CD8-positive, alpha-beta memory T cell (primary cell): ENCODE results near the gene CALB2. TPM values are rescaled to one million over a fixed set of nuclear protein-coding genes. Genes with fewer than 3 reads are reported as not detected.

Experiments
- CTCF ChIA-PET: fragments of 350-600 bp; sonication (Branson Sonifier 250); formaldehyde crosslinking; loops from one replicate; lab custom pipeline; 2021; ENCODE audit warnings: antibody characterized with exemption; lab: Charles Lee
- POLR2A ChIA-PET: fragments of 350-600 bp; sonication (Branson Sonifier 250); formaldehyde crosslinking; loops from one replicate; lab custom pipeline; 2021; ENCODE audit warnings: antibody characterized with exemption; lab: Charles Lee
- DNase-seq, 5 donors: peaks; one replicate each; pipeline versions ENCODE4 v3.0.0 to v3.0.0-alpha.2; 2020 to 2022; ENCODE audit warnings: mixed read lengths in 1 of 5
- H3K27ac ChIP-seq: one replicate; pipeline ENCODE4 v1.7.0; 2013; ENCODE audit warnings: low read depth, mild to moderate bottlenecking, low read length, moderate library complexity
- H3K27me3 ChIP-seq: 2 replicates; pipeline ENCODE4 v1.7.0; 2013; ENCODE audit warnings: low read length, mild to moderate bottlenecking; ENCODE audit not compliant: insufficient read depth, poor library complexity, severe bottlenecking
- H3K36me3 ChIP-seq: 2 replicates; pipeline ENCODE4 v1.7.0; 2013; ENCODE audit warnings: mild to moderate bottlenecking, low read length, moderate library complexity; ENCODE audit not compliant: insufficient read depth
- H3K4me1 ChIP-seq: 2 replicates; pipeline ENCODE4 v1.7.0; 2013; ENCODE audit warnings: mild to moderate bottlenecking, low read length, moderate library complexity; ENCODE audit not compliant: insufficient read depth
- H3K4me3 ChIP-seq: 2 replicates; pipeline ENCODE4 v1.7.0; 2013; ENCODE audit warnings: mild to moderate bottlenecking, low read length
- H3K9me3 ChIP-seq: 2 replicates; pipeline ENCODE4 v1.7.0; 2013; ENCODE audit warnings: mild to moderate bottlenecking, low read length
- H3K27ac Mint-ChIP-seq, 8 donors: one replicate each; pipeline ENCODE4 v1.8.0; 2020 to 2021; ENCODE audit warnings: mixed read lengths in 8 of 8, mild to moderate bottlenecking in 6 of 8, inconsistent platforms in 3 of 8, moderate library complexity in 3 of 8
- H3K27me3 Mint-ChIP-seq, 2 donors: one replicate each; pipeline ENCODE4 v1.8.0; 2020 to 2021; ENCODE audit warnings: mixed read lengths in 2 of 2, mild to moderate bottlenecking in 1 of 2, moderate library complexity in 1 of 2
- H3K36me3 Mint-ChIP-seq, 3 donors: one replicate each; pipeline ENCODE4 v1.8.0; 2020 to 2021; ENCODE audit warnings: mixed read lengths in 3 of 3, inconsistent platforms in 1 of 3, mild to moderate bottlenecking in 1 of 3
- H3K4me1 Mint-ChIP-seq, 3 donors: one replicate each; pipeline ENCODE4 v1.8.0; 2020 to 2021; ENCODE audit warnings: mixed read lengths in 3 of 3, inconsistent platforms in 1 of 3, mild to moderate bottlenecking in 1 of 3
- H3K4me3 Mint-ChIP-seq, 7 donors: one replicate each; pipeline ENCODE4 v1.8.0; 2020 to 2021; ENCODE audit warnings: mixed read lengths in 7 of 7, mild to moderate bottlenecking in 6 of 7, moderate library complexity in 4 of 7, inconsistent platforms in 2 of 7
- H3K9me3 Mint-ChIP-seq, 5 donors: one replicate each; pipeline ENCODE4 v1.8.0; 2020 to 2022; ENCODE audit warnings: mixed read lengths in 5 of 5, mild to moderate bottlenecking in 3 of 5, moderate library complexity in 2 of 5, inconsistent platforms in 1 of 5
- polyA plus RNA-seq: library from polyadenylated mRNA; unstranded; fragments of 300-500 nt; fragmentation: Illumina TruSeq; gene quantifications from one replicate; pipeline ENCODE4 v1.2.3, GENCODE V29; 2021
- total RNA-seq, 2 experiments: library from RNA; stranded (reverse); gene quantifications; one replicate each; pipeline ENCODE4 v1.2.3, GENCODE V29; 2021

The CALB2 gene
- total and polyA plus RNA-seq, 3 experiments from 2014 or later = not detected

DNA sequence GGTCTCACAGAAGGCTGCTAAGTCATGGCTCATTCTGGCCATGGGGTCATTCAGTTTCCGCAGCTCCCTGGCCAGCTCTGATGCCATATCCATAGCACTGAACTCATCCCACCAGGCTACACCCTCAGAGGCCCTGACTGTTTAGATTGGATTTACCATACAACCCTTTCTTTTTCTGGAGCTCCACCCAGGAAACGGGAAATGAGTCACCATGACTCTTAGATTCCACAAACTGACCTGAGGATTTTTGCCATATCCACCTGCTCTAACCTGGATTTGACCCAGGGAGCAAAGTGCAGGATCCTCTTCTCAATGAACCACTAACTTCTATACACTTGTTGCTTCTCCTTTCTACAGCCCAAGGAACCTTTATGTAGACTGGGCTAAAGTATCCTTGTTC lies 20.3 kb upstream of the CALB2 start:
- Histone ChIP-seq H3K4me1 (no peaks in the 10 kb centered on the region), H3K4me3 (no peak overlapping the region), H3K9me3 (no peaks in the 10 kb centered on the region), H3K27me3 (no peaks in the 10 kb centered on the region), H3K27ac (no peak overlapping the region), H3K36me3 (no peaks in the 10 kb centered on the region)
- Mint-ChIP-seq H3K27me3 (peaks cover 12 to 46% of the 10 kb centered on the region in 2 donors), H3K4me1 (no peaks in the 10 kb centered on the region), H3K36me3 (no peaks in the 10 kb centered on the region), H3K27ac (no peak overlapping the region), H3K9me3 (peaks cover 0 to 2% (median 0%) of the 10 kb centered on the region in 5 donors), H3K4me3 (no peak overlapping the region)
- POLR2A ChIA-PET = no interaction called here
- DNase-seq = no peak
- CTCF ChIA-PET = no interaction called here

DNA sequence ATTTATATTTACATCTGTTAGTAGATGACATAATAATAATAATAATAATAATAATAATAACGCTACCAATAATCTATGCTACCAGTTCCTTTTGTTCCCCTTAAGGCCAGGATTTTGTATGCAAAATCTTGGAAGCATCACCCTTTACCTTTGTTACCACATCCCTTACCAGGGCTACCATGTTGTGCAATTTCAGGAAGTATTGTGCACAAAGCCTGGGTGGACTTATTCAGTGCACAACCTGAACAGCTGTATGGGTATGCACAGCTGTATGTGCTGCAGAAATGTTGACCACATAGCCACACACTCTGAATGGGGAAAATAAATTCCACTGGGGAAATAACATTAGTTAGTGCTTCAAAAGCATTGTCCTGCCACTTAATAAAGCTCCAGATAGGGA lies 19.9 kb upstream of the CALB2 start:
- Mint-ChIP-seq H3K27me3 (peaks cover 12 to 50% of the 10 kb centered on the region in 2 donors), H3K4me3 (no peak overlapping the region), H3K9me3 (peaks cover 0 to 2% (median 0%) of the 10 kb centered on the region in 5 donors), H3K4me1 (no peaks in the 10 kb centered on the region), H3K36me3 (no peaks in the 10 kb centered on the region), H3K27ac (no peak overlapping the region)
- H3K27ac ChIP-seq = no peak overlapping the region
- H3K36me3 ChIP-seq = no peaks in the 10 kb centered on the region
- ChIA-PET CTCF (no interaction called here), POLR2A (no interaction called here)
- no peaks in the 10 kb centered on the region for H3K9me3 ChIP-seq
- DNase-seq = no peak
- no peaks in the 10 kb centered on the region for H3K4me1 ChIP-seq
- no peak overlapping the region for H3K4me3 ChIP-seq
- H3K27me3 ChIP-seq = no peaks in the 10 kb centered on the region

DNA sequence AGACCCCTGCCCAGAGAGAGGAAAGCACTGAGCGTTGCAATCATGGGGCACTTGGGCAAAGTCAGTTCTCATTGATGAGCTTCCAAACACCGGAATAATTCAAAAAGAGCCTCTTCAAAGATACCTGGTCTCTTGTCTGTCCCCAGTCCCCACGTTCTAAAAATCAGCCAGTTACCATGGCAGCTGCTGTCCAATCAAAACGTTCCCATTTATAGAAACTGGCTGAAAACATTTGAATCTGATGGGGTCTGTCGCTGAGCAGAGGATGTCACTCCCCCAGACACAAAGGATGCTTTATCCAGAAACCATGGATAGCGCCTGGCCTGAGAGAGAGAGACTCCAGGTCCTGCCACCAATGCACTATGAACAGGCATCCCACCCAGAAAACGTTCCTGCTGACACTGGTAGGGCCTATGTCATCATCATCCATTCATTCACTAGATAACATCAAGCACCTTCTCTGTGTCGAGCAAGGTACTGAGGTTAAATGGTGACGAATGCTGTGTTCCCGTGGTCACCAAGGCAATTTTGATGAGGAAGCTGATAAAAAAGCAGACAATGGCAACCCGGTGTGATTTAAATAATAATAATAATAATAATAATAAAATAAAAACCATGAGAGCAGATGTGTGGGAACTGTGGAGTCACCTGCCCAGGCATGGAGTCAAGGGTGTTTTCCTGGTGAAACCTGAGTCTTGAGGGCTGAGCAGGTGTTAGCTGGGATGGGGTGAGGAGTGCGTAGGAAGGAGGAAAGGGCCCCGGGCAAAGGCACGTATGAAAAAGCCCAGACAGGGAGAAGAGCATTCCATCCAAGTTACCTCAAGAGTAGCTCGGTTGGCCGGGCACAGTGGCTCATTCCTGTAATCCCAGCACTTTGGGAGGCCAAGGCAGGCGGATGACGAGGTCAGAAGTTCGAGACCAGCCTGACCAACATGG lies 19.0 kb upstream of the CALB2 start:
- H3K27ac Mint-ChIP-seq = no peak overlapping the region
- no peaks in the 10 kb centered on the region for H3K27me3 ChIP-seq
- ChIA-PET POLR2A (no interaction called here), CTCF (no interaction called here)
- no peaks in the 10 kb centered on the region for H3K36me3 Mint-ChIP-seq
- no peak overlapping the region for H3K4me3 ChIP-seq
- no peak for DNase-seq
- no peaks in the 10 kb centered on the region for H3K4me1 Mint-ChIP-seq
- H3K27me3 Mint-ChIP-seq = peaks cover 12 to 54% of the 10 kb centered on the region in 2 donors
- no peaks in the 10 kb centered on the region for H3K4me1 ChIP-seq
- no peaks in the 10 kb centered on the region for H3K9me3 ChIP-seq
- H3K36me3 ChIP-seq = no peaks in the 10 kb centered on the region
- H3K9me3 Mint-ChIP-seq = peaks cover 0 to 2% (median 0%) of the 10 kb centered on the region in 5 donors
- no peak overlapping the region for H3K27ac ChIP-seq
- H3K4me3 Mint-ChIP-seq = no peak overlapping the region

DNA sequence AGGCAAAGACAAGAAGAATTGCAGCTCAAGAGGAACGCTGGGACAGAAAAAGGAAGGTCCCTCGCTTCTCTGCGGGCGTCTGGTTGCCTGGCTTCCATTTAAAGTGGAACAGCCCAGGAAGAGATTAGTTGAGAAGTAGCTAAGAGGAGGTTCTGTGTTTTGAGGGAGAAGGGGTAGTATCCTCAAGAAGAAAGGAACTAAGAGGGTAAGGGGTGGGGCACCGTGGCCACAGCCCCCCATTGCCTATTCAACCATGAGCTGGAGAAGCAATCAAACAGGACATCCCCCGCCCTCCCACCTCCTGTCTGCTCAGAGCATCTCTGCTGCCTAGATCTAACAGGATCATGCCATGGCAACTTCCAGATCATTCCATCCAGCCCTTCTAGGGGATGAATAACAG lies 18.1 kb upstream of the CALB2 start:
- Histone ChIP-seq H3K4me1 (no peaks in the 10 kb centered on the region), H3K27ac (no peak overlapping the region), H3K36me3 (no peaks in the 10 kb centered on the region), H3K4me3 (no peak overlapping the region), H3K9me3 (no peaks in the 10 kb centered on the region), H3K27me3 (no peaks in the 10 kb centered on the region)
- POLR2A ChIA-PET = no interaction called here
- CTCF ChIA-PET = no interaction called here
- Mint-ChIP-seq H3K36me3 (no peaks in the 10 kb centered on the region), H3K27me3 (peaks cover 12 to 58% of the 10 kb centered on the region in 2 donors), H3K4me1 (no peaks in the 10 kb centered on the region), H3K9me3 (peaks cover 0 to 2% (median 0%) of the 10 kb centered on the region in 5 donors), H3K4me3 (no peak overlapping the region), H3K27ac (no peak overlapping the region)
- no peak for DNase-seq

DNA sequence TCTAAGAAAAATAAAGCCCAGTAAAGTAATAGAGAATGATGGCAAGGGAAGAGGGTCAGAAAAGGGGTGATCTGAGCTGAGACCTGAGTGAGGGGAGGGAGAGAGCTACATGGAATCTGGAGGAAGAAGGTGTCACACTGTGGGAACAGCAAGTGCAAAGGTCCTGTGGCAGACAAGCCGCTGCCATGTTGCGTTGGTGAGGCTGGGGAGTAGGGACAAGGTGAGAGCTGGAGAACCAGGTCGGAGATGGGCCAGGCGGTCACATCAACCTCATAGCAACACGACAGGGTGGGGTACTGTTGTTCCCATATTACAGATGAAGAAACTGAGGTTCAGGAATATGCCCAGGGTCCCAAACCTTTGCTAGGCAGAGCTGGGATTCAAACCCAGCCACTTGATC lies 16.6 kb upstream of the CALB2 start:
- H3K9me3 ChIP-seq = no peaks in the 10 kb centered on the region
- H3K27ac ChIP-seq = no peak overlapping the region
- H3K36me3 ChIP-seq = no peaks in the 10 kb centered on the region
- ChIA-PET CTCF (no interaction called here), POLR2A (no interaction called here)
- no peaks in the 10 kb centered on the region for H3K27me3 ChIP-seq
- Mint-ChIP-seq H3K36me3 (no peaks in the 10 kb centered on the region), H3K27me3 (peaks cover 10 to 52% of the 10 kb centered on the region in 2 donors), H3K9me3 (no peaks in the 10 kb centered on the region), H3K4me3 (no peak overlapping the region), H3K27ac (no peak overlapping the region), H3K4me1 (no peaks in the 10 kb centered on the region)
- no peaks in the 10 kb centered on the region for H3K4me1 ChIP-seq
- H3K4me3 ChIP-seq = no peak overlapping the region
- DNase-seq = no peak

DNA sequence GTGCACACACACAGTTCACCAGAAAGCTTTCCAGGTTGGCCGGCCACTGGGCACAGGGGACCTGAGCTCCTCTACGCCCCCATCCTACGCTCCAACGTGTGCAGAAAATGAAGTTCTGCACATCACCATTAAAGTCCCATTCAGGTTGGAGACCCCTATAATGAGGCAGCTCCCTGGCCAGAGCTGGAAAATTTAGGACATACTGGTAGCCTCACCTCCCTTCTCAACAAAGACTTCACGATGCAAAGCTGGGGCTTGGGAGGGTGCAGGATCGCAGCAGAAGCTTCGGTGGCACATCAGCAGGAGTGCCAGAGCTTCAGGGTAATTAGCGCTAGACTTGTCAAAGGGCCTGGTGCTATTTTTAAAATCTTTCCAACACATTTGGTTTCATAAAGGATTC lies 15.4 kb upstream of the CALB2 start:
- POLR2A ChIA-PET = no interaction called here
- Histone ChIP-seq H3K9me3 (no peaks in the 10 kb centered on the region), H3K4me1 (no peaks in the 10 kb centered on the region), H3K4me3 (no peak overlapping the region), H3K27ac (no peak overlapping the region), H3K36me3 (no peaks in the 10 kb centered on the region), H3K27me3 (no peaks in the 10 kb centered on the region)
- no peak for DNase-seq
- Mint-ChIP-seq H3K36me3 (no peaks in the 10 kb centered on the region), H3K27ac (peak overlapping the region in 1 of 8 donors; percentile 63), H3K9me3 (no peaks in the 10 kb centered on the region), H3K4me1 (no peaks in the 10 kb centered on the region), H3K27me3 (peaks cover 8 to 44% of the 10 kb centered on the region in 2 donors), H3K4me3 (no peak overlapping the region)
- CTCF ChIA-PET = no interaction called here

DNA sequence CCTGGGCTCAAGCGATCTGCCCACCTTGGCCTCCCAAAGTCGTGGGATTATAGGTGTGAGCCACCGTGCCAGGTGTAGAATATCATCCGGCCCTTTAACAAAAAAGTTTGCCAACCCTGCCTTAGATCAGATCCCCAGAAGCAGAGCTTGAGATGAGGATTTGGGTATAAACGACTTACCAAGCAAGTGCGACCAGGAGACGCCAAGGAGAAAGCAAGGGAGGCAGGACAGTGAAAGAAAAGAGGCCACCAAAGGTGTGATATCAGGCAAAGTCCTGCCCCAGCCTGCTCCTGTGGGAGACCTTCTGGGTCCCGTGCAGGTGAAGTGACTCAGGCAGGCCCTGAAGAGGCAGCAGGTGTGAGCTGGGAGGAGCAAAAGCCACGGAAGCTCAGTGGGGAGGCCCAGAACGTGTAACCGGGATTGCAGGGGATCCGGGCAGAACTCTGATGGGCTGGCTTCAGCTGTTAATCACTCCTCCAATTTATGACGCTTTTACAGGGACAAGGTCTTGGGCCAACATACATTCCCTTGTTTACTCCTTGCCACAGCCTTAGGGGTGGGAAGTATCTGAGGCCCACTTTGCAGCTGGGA lies 14.1 kb upstream of the CALB2 start:
- H3K27me3 Mint-ChIP-seq = peaks cover 0 to 32% of the 10 kb centered on the region in 2 donors
- Histone ChIP-seq H3K27ac (no peak overlapping the region), H3K27me3 (no peaks in the 10 kb centered on the region), H3K9me3 (no peaks in the 10 kb centered on the region), H3K4me3 (no peak overlapping the region), H3K4me1 (no peaks in the 10 kb centered on the region), H3K36me3 (no peaks in the 10 kb centered on the region)
- POLR2A ChIA-PET = no interaction called here
- H3K4me3 Mint-ChIP-seq = no peak overlapping the region
- no peaks in the 10 kb centered on the region for H3K9me3 Mint-ChIP-seq
- CTCF ChIA-PET = no interaction called here
- H3K27ac Mint-ChIP-seq = peak overlapping the region in 1 of 8 donors; percentile 29
- DNase-seq = no peak
- H3K36me3 Mint-ChIP-seq = no peaks in the 10 kb centered on the region
- no peaks in the 10 kb centered on the region for H3K4me1 Mint-ChIP-seq

DNA sequence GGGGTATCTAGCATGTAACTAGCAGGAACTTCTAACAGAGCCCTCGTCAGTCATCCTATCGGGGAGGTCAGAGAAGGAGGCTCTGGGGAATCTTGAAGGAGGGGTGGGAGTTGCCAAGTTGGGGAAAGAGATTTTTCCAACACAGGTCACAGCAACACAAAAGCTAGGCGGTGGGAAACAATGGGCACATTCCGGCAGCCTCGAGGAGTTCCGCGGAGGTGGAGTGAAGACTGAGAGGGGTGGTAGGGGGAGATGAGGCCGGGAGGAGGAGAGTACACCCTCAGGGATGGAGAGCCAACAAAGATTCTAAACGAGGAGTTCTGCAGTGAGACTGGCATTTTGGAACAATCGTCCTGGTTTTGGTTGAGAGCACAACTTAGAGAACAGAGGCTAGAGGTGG lies 13.5 kb upstream of the CALB2 start:
- no peak overlapping the region for H3K4me3 Mint-ChIP-seq
- Histone ChIP-seq H3K4me1 (no peaks in the 10 kb centered on the region), H3K27ac (no peak overlapping the region), H3K36me3 (no peaks in the 10 kb centered on the region), H3K27me3 (no peaks in the 10 kb centered on the region), H3K4me3 (no peak overlapping the region), H3K9me3 (no peaks in the 10 kb centered on the region)
- peaks cover 0 to 27% of the 10 kb centered on the region in 2 donors for H3K27me3 Mint-ChIP-seq
- no peaks in the 10 kb centered on the region for H3K4me1 Mint-ChIP-seq
- H3K27ac Mint-ChIP-seq = no peak overlapping the region
- no peaks in the 10 kb centered on the region for H3K9me3 Mint-ChIP-seq
- H3K36me3 Mint-ChIP-seq = no peaks in the 10 kb centered on the region
- ChIA-PET POLR2A (no interaction called here), CTCF (no interaction called here)
- no peak for DNase-seq
